K562 (cell line): ENCODE results near the gene QPRT. TPM values are rescaled to one million over a fixed set of nuclear protein-coding genes. Genes with fewer than 3 reads are reported as not detected.

Experiments used
- ATAC-seq: fragments of 200-7000 bp; cut with Tn5 transposase; 3 replicates; pipeline ENCODE4 v1.9.1; 2020; ENCODE audit warnings: moderate library complexity
- BruUV-seq: library from RNA; stranded (reverse); fragments of 400-500 nt; replicated peaks from 2 replicates; lab custom pipeline; 2021; lab: Mats Ljungman, UMichigan
- CTCF ChIA-PET: fragments of 300-600 bp; formaldehyde crosslinking; extraction: SDS; loops from one replicate; lab custom pipeline; 2021; ENCODE audit warnings: low intra/inter-chr PET ratio; lab: Yijun Ruan, JAX
- POLR2A ChIA-PET: fragments of 300-600, 350-650 bp; sonication (Branson Sonifier 250); formaldehyde crosslinking; extraction: SDS; loops from one replicate; lab custom pipeline; 2021; ENCODE audit warnings: antibody characterized with exemption, inconsistent platforms; lab: Yijun Ruan, JAX
- DNase-seq, 4 experiments: peaks; one replicate each; pipeline versions ENCODE4 v3.0.0 to v3.0.0-alpha.2; 2011 to 2018; ENCODE audit warnings: low spot score in 3 of 4, mixed read lengths in 3 of 4; ENCODE audit errors: extremely low read depth in 1 of 4
- FAIRE-seq: peaks from 2 replicates; lab custom pipeline; 2011; peaks lifted over from hg19 to GRCh38; lab: Jason Lieb, UNC
- H2AFZ ChIP-seq: 2 replicates; pipeline ENCODE4 v1.6.0; 2011; ENCODE audit warnings: low read depth, low read length, control low read depth, inconsistent platforms
- H3K27ac ChIP-seq: fragments of 200-600 bp; 3 replicates; pipeline ENCODE4 v1.8.0; 2011; ENCODE audit warnings: low read depth, mild to moderate bottlenecking, control low read depth, inconsistent platforms, low read length, moderate library complexity, mixed read lengths; ENCODE audit errors: extremely low read depth
- H3K27me3 ChIP-seq, 2 experiments: fragments of 300-600 bp in 1 of 2; 2 replicates in 1 of 2; 3 replicates in 1 of 2; pipeline versions ENCODE4 v1.6.0 to v1.8.0; 2011; ENCODE audit warnings: inconsistent platforms in 2 of 2, low read length in 2 of 2, mild to moderate bottlenecking in 1 of 2, mixed read lengths in 1 of 2, moderate library complexity in 1 of 2; ENCODE audit not compliant: control insufficient read depth in 2 of 2, insufficient read depth in 2 of 2
- H3K36me3 ChIP-seq: fragments of 300-600 bp; 3 replicates; pipeline ENCODE4 v1.8.0; 2011; ENCODE audit warnings: mild to moderate bottlenecking, low read length, inconsistent platforms; ENCODE audit not compliant: control insufficient read depth, insufficient read depth
- H3K4me1 ChIP-seq, 2 experiments: fragments of 200-600 bp in 1 of 2; replicated peaks in 1 of 2; 2 replicates in 1 of 2; 3 replicates in 1 of 2; pipeline versions ENCODE4 v1.5.1 to v1.8.0; 2011; ENCODE audit warnings: inconsistent platforms in 2 of 2, low read length in 2 of 2, mild to moderate bottlenecking in 1 of 2, mixed read lengths in 1 of 2, moderate library complexity in 1 of 2; ENCODE audit not compliant: control insufficient read depth in 2 of 2, insufficient read depth in 2 of 2
- H3K4me2 ChIP-seq: 2 replicates; pipeline ENCODE4 v1.6.1; 2011; ENCODE audit warnings: low read length, control low read depth, inconsistent platforms, mixed read lengths; ENCODE audit not compliant: insufficient read depth
- H3K4me3 ChIP-seq: fragments of 200-600 bp; sonication (generic), shearing (Covaris generic); 2 replicates; pipeline ENCODE4 v1.5.1; 2016; ENCODE audit warnings: control low read depth, inconsistent platforms
- H3K79me2 ChIP-seq: fragments of 200-600 bp; 3 replicates; pipeline ENCODE4 v1.8.0; 2011; ENCODE audit warnings: low read length, inconsistent platforms; ENCODE audit not compliant: control insufficient read depth, insufficient read depth
- H3K9ac ChIP-seq, 2 experiments: 2 replicates each; pipeline versions ENCODE4 v1.6.0 to v1.6.1; 2011; ENCODE audit warnings: low read depth in 2 of 2, low read length in 2 of 2, control low read depth in 1 of 2, inconsistent platforms in 1 of 2, mild to moderate bottlenecking in 1 of 2, mixed read lengths in 1 of 2; ENCODE audit not compliant: insufficient read depth in 1 of 2
- H3K9me1 ChIP-seq: one replicate; pipeline ENCODE4 v1.6.0; 2011; ENCODE audit warnings: inconsistent platforms, mild to moderate bottlenecking, low read length, moderate library complexity; ENCODE audit not compliant: control insufficient read depth, insufficient read depth
- H3K9me3 ChIP-seq: replicated peaks from 2 replicates; pipeline ENCODE4 v1.5.1; 2011; ENCODE audit warnings: low read depth, low read length, inconsistent platforms; ENCODE audit not compliant: control insufficient read depth, insufficient read depth
- H4K20me1 ChIP-seq: replicated peaks from 2 replicates; pipeline ENCODE4 v1.6.1; 2011; ENCODE audit warnings: low read length, inconsistent platforms, mixed read lengths; ENCODE audit not compliant: control insufficient read depth, insufficient read depth
- FOSL1 ChIP-seq: fragments of 200-800 bp; sonication (Bioruptor generic); conservative IDR thresholded peaks from 2 replicates; pipeline ENCODE4 v1.6.1; 2016; ENCODE audit warnings: missing genetic modification characterization, missing compliant biosample characterization
- L3MBTL2 ChIP-seq: fragments of 450-650 bp; IDR thresholded peaks from 2 replicates; pipeline ENCODE4 v1.6.1; 2016; ENCODE audit warnings: mild to moderate bottlenecking, moderate library complexity
- LARP7 ChIP-seq: fragments of 450-650 bp; IDR thresholded peaks from 2 replicates; pipeline ENCODE4 v1.6.1; 2016
- RBM25 ChIP-seq: fragments of 200-400 bp; formaldehyde crosslinking; IDR thresholded peaks from 2 replicates; pipeline ENCODE4 v1.6.1; 2018; ENCODE audit warnings: low read length, low read depth, moderate library complexity; ENCODE audit not compliant: severe bottlenecking
- ZNF766 ChIP-seq: fragments of 200-800 bp; sonication (Bioruptor generic); conservative IDR thresholded peaks from 2 replicates; pipeline ENCODE4 v1.6.1; 2016; ENCODE audit warnings: missing genetic modification characterization, missing compliant biosample characterization
- WGBS: fragments of 100-300 bp; shearing (Covaris generic); methylation state at CpG from one replicate; pipeline ENCODE4 v1.1.6; 2016; ENCODE audit warnings: low coverage, mixed read lengths; ENCODE audit not compliant: insufficient coverage; ENCODE audit errors: missing lambda C conversion rate; 5-methylcytosine and 5-hydroxymethylcytosine counted together
- in situ Hi-C: fragments of 300-500 bp; cut with MboI; formaldehyde crosslinking; loops from 4 replicates; pipeline ENCODE4 v1.15.0; 2018; ENCODE audit warnings: inconsistent platforms, mixed read lengths
- intact Hi-C: fragments of 100-400 bp; cut with micrococcal nuclease; formaldehyde crosslinking; loops from 2 replicates; pipeline ENCODE4 v1.14.2; 2022
- polyA plus RNA-seq, 8 experiments: library from polyadenylated mRNA; depleted of rRNA in 4 of 8; stranded (reverse) in 5 of 8; unstranded in 3 of 8; fragments of >200 nt; fragmentation: Nextera tagmentation in 2 of 8; fragmentation: Illumina TruSeq in 1 of 8; extraction: Ambion mirVana in 2 of 8; extraction: Trizol in 1 of 8; gene quantifications; 2 replicates each; pipeline versions ENCODE4 v1.2.1 to v1.2.3, GENCODE V29; 2011 to 2014; ENCODE audit warnings: inconsistent platforms in 1 of 8, missing spikeins in 1 of 8
- total RNA-seq, 7 experiments: library from RNA; depleted of rRNA in 6 of 7; stranded (reverse); fragments of >200 nt in 6 of 7; fragmentation: Illumina TruSeq in 2 of 7; extraction: Trizol in 2 of 7; gene quantifications; 2 replicates each; pipeline versions ENCODE4 v1.2.1 to v1.2.3, GENCODE V29; 2011 to 2021; ENCODE audit warnings: low replicate concordance in 1 of 7
- TF ChIP-seq, protein P1 (sequence below): IDR thresholded peaks from 2 replicates; pipeline ENCODE4 v1.6.1; 2014; ENCODE audit warnings: antibody characterized with exemption

The QPRT gene
- total and polyA plus RNA-seq, 9 of the 15 experiments (the other 6 are each of a cell fraction or from before 2014, with no cell fraction given): 7.7 to 112 (median 64.1) TPM

DNA sequence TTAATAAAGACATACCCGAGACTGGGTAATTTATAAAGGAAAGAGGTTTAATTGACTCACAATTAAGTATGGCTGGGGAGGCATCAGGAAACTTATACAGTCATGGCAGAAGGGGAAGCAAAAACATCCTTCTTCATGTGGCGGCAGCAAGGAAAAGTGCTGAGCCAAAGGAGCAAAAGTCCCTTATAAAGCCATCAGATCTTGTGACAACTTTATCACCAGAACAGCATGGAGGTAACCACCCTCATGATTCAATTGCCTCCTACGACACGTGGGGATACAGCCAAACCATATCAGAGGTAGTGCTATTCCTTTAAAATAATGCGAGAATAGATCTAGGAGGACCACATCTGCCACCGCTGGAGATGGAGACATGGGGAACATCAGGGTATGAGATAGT, 57.8 kb downstream of the QPRT start:
- ATAC-seq (no peak), FAIRE-seq (no peak), DNase-seq (no peak)
- peaks cover 2 to 8% of the 10 kb centered on the region in 2 experiments; a peak in 3 of 5 replicates for H3K4me1 ChIP-seq
- POLR2A ChIA-PET: no interaction called here
- TF ChIP-seq RBM25 (no peak), L3MBTL2 (peak; percentile 32; the same call in 1 of the 2 replicates), FOSL1 (tag) (peak; percentile 34; the same call in 1 of the 2 replicates), LARP7 (no peak), ZNF766 (CRISPR knock-in tag) (0 out of 2 replicates have a peak, but pooled peaks have one; percentile 44)
- TF ChIP-seq, protein P1, sequence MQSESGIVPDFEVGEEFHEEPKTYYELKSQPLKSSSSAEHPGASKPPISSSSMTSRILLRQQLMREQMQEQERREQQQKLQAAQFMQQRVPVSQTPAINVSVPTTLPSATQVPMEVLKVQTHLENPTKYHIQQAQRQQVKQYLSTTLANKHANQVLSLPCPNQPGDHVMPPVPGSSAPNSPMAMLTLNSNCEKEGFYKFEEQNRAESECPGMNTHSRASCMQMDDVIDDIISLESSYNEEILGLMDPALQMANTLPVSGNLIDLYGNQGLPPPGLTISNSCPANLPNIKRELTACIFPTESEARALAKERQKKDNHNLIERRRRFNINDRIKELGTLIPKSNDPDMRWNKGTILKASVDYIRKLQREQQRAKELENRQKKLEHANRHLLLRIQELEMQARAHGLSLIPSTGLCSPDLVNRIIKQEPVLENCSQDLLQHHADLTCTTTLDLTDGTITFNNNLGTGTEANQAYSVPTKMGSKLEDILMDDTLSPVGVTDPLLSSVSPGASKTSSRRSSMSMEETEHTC: 0 out of 2 replicates have a peak, but pooled peaks have one; percentile 37
- H3K36me3 ChIP-seq: no peaks in the 10 kb centered on the region
- 3% methylated on average over 6 of the region's 6 CpGs for WGBS
- no peaks in the 10 kb centered on the region for H3K9me1 ChIP-seq
- intact Hi-C loops (no loop called here), in situ Hi-C loops (no loop called here)
- no peak overlapping the region for H3K4me2 ChIP-seq
- H3K27ac ChIP-seq: no peak overlapping the region
- H3K27me3 ChIP-seq: peaks cover 0 to 3% of the 10 kb centered on the region in 2 experiments; a peak in 1 of 5 replicates
- CTCF ChIA-PET: interaction anchor here (0.6 kb wide), 1 partner anchor 841 kb away, joined by 3 read pairs; no protein-coding TSS in a partner anchor
- no peak overlapping the region for H3K9ac ChIP-seq
- no peak overlapping the region for H3K4me3 ChIP-seq
- H4K20me1 ChIP-seq: no peaks in the 10 kb centered on the region
- H3K79me2 ChIP-seq: no peaks in the 10 kb centered on the region
- no peaks in the 10 kb centered on the region for H3K9me3 ChIP-seq
- H2AFZ ChIP-seq: no peak overlapping the region
- no TSS peak for BruUV-seq
